Natural killer cell (primary cell): ENCODE measurements around the gene MDK. TPM values are rescaled to one million over a fixed set of nuclear protein-coding genes. Genes with fewer than 3 reads are reported as not detected.

Experiments used
- ATAC-seq, 3 donors: fragments of 150-1000 bp in 2 of 3; fragments of 200-7000 bp in 1 of 3; cut with Tn5 transposase; 1 replicate in 1 of 3; 2 replicates in 2 of 3; pipeline ENCODE4 v1.10.0; 2021; ENCODE audit warnings: mild to moderate bottlenecking in 2 of 3, moderate library complexity in 2 of 3
- DNase-seq, 2 donors: peaks; one replicate each; pipeline versions ENCODE4 v3.0.0 to v3.0.0-alpha.2; 2013 to 2021; ENCODE audit warnings: mixed read lengths in 1 of 2
- H3K27ac ChIP-seq: one replicate; pipeline ENCODE4 v1.5.1; 2013; ENCODE audit warnings: mild to moderate bottlenecking, low read length
- H3K27me3 ChIP-seq: one replicate; pipeline ENCODE4 v1.6.1; 2013; ENCODE audit warnings: low read length; ENCODE audit not compliant: control insufficient read depth, insufficient read depth
- H3K36me3 ChIP-seq: one replicate; pipeline ENCODE4 v1.6.1; 2013; ENCODE audit warnings: low read length; ENCODE audit not compliant: control insufficient read depth, insufficient read depth
- H3K4me1 ChIP-seq: one replicate; pipeline ENCODE4 v1.6.1; 2013; ENCODE audit warnings: low read length; ENCODE audit not compliant: control insufficient read depth, insufficient read depth
- H3K4me3 ChIP-seq: one replicate; pipeline ENCODE4 v1.5.1; 2013; ENCODE audit warnings: low read length
- H3K9me3 ChIP-seq: one replicate; pipeline ENCODE4 v1.6.1; 2013; ENCODE audit warnings: low read length; ENCODE audit not compliant: control insufficient read depth, insufficient read depth
- H3K27ac Mint-ChIP-seq, 2 donors: one replicate each; pipeline ENCODE4 v1.8.0; 2022; ENCODE audit warnings: mild to moderate bottlenecking in 2 of 2, mixed read lengths in 2 of 2, moderate library complexity in 1 of 2
- H3K27me3 Mint-ChIP-seq, 2 donors: one replicate each; pipeline ENCODE4 v1.8.0; 2022; ENCODE audit warnings: low read depth in 2 of 2, mixed read lengths in 2 of 2
- H3K36me3 Mint-ChIP-seq: one replicate; pipeline ENCODE4 v1.8.0; 2022; ENCODE audit warnings: mixed read lengths
- H3K4me1 Mint-ChIP-seq, 2 donors: one replicate each; pipeline ENCODE4 v1.8.0; 2022; ENCODE audit warnings: mixed read lengths in 2 of 2
- H3K4me3 Mint-ChIP-seq: one replicate; pipeline ENCODE4 v1.8.0; 2022; ENCODE audit warnings: mild to moderate bottlenecking, moderate library complexity, mixed read lengths
- H3K9me3 Mint-ChIP-seq, 2 donors: one replicate each; pipeline ENCODE4 v1.8.0; 2022; ENCODE audit warnings: mixed read lengths in 2 of 2
- WGBS: methylation state at CpG from one replicate; pipeline ENCODE4 v1.1.7; 2013; ENCODE audit warnings: missing lambda C conversion rate; ENCODE audit not compliant: insufficient coverage; 5-methylcytosine and 5-hydroxymethylcytosine counted together
- intact Hi-C: fragments of 100-400 bp; cut with micrococcal nuclease; formaldehyde crosslinking; loops from one replicate; pipeline ENCODE4 v1.14.2; 2022
- total RNA-seq, 4 donors: library from RNA; stranded (reverse); fragments of 120-200 nt in 1 of 4; gene quantifications; one replicate each; pipeline versions ENCODE4 v1.2.3 to v1.2.4, GENCODE V29; 2013 to 2022
- TF ChIP-seq, protein P1 (sequence below): fragments of 200-600 bp; IDR thresholded peaks from one replicate; pipeline ENCODE4 v1.8.0; 2022; ENCODE audit warnings: antibody characterized with exemption

MDK gene
- total RNA-seq, 3 donors from 2014 or later (not counting 1 experiment from before 2014, with no cell fraction given), result 4.5 to 10.6 (median 6.3) TPM

DNA sequence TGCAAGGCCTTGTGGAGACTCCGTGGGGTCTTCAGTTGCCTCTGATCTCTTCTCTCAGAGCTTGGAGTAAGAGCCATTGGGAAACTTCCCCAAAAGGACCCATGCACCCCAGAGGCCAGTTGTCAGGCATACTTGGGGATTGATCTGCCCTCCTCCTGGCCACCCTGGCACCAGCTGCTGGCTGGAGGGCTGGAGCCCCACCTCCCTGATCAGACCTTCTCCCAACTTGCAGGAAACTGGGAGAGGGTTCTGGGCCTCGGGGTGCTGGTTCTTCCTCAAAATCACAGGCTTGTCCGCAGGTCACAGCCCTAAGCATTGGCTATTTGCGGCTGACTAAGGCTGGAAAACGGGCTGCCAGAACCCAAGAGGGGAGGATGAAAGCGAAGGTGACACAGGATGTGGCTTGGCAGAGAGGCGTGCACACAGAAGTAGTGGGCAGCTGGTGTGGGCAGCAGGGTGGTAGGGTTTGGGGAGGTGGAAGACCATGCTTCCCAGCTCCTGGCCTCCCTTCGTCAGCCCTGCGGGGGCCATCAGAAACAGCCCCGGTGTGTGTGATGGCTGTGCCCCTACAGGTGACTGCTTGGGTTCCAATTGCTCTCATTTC is 35.5 kb upstream of the MDK start:
- no peak for ATAC-seq
- Histone ChIP-seq H3K4me1 (peaks cover 63% of the 10 kb centered on the region), H3K27ac (peak overlapping the region; percentile 39), H3K9me3 (no peaks in the 10 kb centered on the region), H3K4me3 (peak overlapping the region; percentile 36), H3K36me3 (no peaks in the 10 kb centered on the region), H3K27me3 (no peaks in the 10 kb centered on the region)
- peak overlapping the region; percentile 52 to 88 for H3K27ac Mint-ChIP-seq
- WGBS, result 9% methylated on average over 10 of the region's 10 CpGs
- H3K27me3 Mint-ChIP-seq, result peaks cover 0 to 5% of the 10 kb centered on the region in 2 donors
- TF ChIP-seq, protein P1, sequence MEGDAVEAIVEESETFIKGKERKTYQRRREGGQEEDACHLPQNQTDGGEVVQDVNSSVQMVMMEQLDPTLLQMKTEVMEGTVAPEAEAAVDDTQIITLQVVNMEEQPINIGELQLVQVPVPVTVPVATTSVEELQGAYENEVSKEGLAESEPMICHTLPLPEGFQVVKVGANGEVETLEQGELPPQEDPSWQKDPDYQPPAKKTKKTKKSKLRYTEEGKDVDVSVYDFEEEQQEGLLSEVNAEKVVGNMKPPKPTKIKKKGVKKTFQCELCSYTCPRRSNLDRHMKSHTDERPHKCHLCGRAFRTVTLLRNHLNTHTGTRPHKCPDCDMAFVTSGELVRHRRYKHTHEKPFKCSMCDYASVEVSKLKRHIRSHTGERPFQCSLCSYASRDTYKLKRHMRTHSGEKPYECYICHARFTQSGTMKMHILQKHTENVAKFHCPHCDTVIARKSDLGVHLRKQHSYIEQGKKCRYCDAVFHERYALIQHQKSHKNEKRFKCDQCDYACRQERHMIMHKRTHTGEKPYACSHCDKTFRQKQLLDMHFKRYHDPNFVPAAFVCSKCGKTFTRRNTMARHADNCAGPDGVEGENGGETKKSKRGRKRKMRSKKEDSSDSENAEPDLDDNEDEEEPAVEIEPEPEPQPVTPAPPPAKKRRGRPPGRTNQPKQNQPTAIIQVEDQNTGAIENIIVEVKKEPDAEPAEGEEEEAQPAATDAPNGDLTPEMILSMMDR, result no peak
- DNase-seq, result peak in 1 of 2 donors; percentile 57
- no peaks in the 10 kb centered on the region for H3K36me3 Mint-ChIP-seq
- H3K4me1 Mint-ChIP-seq, result peaks cover 46 to 54% of the 10 kb centered on the region in 2 donors
- H3K4me3 Mint-ChIP-seq, result peak overlapping the region; percentile 92
- no peaks in the 10 kb centered on the region for H3K9me3 Mint-ChIP-seq
- intact Hi-C loops, result loop anchor here (5.0 to 10.0 kb wide), 4 partner anchors 36 to 271 kb away; partner anchors contain the start of genes ATG13, HARBI1, MDK and PHF21A

GRCh38 chr11:46346886-46347636 is 34.4 kb upstream of the MDK start, which contains the start of gene DGKZ:
Gene DGKZ (plus strand): TSS chr11:46347463. CDS start chr11:46347660, 197 bp downstream.
- Mint-ChIP-seq H3K27me3 (no peaks in the 10 kb centered on the region), H3K9me3 (no peaks in the 10 kb centered on the region), H3K4me1 (peaks cover 57 to 64% of the 10 kb centered on the region in 2 donors), H3K4me3 (peak within 1 kb of the TSS; percentile 93), H3K27ac (peak within 1 kb of the TSS; percentile 90), H3K36me3 (no peaks in the 10 kb centered on the region)
- DNase-seq (peak; percentile 93 to 96), ATAC-seq (peak; percentile 80 to 94 (median 84))
- Histone ChIP-seq H3K27me3 (no peaks in the 10 kb centered on the region), H3K36me3 (peaks cover 8% of the 10 kb centered on the region), H3K4me1 (peaks cover 73% of the 10 kb centered on the region), H3K9me3 (no peaks in the 10 kb centered on the region), H3K4me3 (peak within 1 kb of the TSS; percentile 93), H3K27ac (peak within 1 kb of the TSS; percentile 41)
- 3% methylated on average over 80 of the region's 80 CpGs for WGBS
- intact Hi-C loops, result loop anchor here (1.0 to 10.0 kb wide), 5 partner anchors 20 to 270 kb away; partner anchors contain the start of genes ATG13, HARBI1, MDK and PHF21A
- TF ChIP-seq, protein P1, result peak; percentile 69

- H3K4me3 Mint-ChIP-seq, result peak overlapping the region; percentile 93
- no peaks in the 10 kb centered on the region for H3K9me3 Mint-ChIP-seq
- whole genome bisulfite sequencing, result 4% methylated on average over 63 of the region's 63 CpGs
- peak overlapping the region; percentile 90 for H3K27ac Mint-ChIP-seq
- no peaks in the 10 kb centered on the region for H3K9me3 ChIP-seq
- no peak for ATAC-seq
- no peaks in the 10 kb centered on the region for H3K27me3 Mint-ChIP-seq
- H3K4me1 ChIP-seq, result peaks cover 76% of the 10 kb centered on the region
- H3K27me3 ChIP-seq, result no peaks in the 10 kb centered on the region
- intact Hi-C loops, result loop anchor here (1.0 to 10.0 kb wide), 6 partner anchors 20 to 353 kb away; partner anchors contain the start of genes ARHGAP1, ATG13, HARBI1 and MDK
- H3K36me3 ChIP-seq, result peaks cover 12% of the 10 kb centered on the region
- peaks cover 64 to 71% of the 10 kb centered on the region in 2 donors for H3K4me1 Mint-ChIP-seq
- DNase-seq, result peak in 1 of 2 donors; percentile 45
- TF ChIP-seq, protein P1, result no peak
- peak overlapping the region; percentile 41 for H3K27ac ChIP-seq
- H3K4me3 ChIP-seq, result peak overlapping the region; percentile 93
- H3K36me3 Mint-ChIP-seq, result no peaks in the 10 kb centered on the region
Measured at GRCh38 chr11:46347637-46348311, 33.7 kb upstream of the MDK start.
